Skin of body (tissue), 2 donors: ENCODE results near the gene GABBR1. TPM values are rescaled to one million over a fixed set of nuclear protein-coding genes. Genes with fewer than 3 reads are reported as not detected.

Experiments used
- DNase-seq: peaks from one replicate; lab custom pipeline; 2025; lab: John Stamatoyannopoulos, UW
- total RNA-seq: library from RNA; depleted of rRNA; stranded (reverse); fragments of >200 nt; gene quantifications from one replicate; pipeline ENCODE4 v1.2.3, GENCODE V29; 2014

GABBR1 gene
- total RNA-seq, 1 donor from 2014 or later = 28.8 TPM

DNA sequence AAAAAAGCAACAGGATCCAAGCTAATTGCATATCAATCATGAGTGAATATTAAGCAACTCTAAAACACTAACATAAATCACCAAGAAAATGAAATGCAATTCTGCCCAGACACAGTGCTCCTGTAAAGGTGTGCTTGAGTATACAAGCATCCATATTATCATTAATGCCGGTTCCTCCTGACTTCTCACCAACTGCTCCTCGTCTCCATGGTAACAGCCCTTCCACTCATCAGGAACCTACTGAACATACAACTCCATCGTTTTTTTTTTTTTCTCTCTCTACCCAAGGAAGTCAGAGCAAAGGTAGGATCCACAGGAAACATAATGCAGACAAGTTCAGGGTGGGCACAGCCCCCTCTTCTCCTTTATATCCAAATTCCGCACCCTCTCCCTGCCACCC is 12.4 kb downstream of the GABBR1 start:
- DNase-seq = no peak

DNA sequence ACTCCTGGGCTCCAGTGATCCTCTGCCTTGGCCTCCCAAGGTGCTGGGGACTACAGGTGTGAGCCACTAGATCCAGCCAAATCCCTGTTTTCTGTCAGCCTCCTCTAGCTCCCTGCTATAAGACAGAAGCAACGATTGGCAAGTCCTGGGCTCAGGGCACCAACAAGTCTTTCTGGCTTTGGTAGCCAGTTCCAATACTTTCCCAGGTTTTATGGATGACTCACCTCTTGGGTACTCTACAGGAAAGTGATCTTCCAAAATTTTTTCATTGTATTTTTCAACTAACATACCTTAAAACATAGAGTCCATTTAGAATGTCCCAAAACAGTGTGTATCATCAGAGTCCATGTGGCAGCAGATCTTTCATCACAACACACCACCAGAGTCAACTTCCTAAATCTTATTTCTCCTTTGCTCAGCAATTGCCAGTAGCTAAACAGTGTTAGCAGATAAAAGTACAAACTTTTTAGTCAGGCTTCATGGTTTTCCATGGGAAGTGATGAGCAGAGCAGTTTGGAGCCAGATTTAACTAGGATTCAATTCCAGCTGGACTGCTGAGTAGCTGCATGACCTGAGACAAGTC is 13.3 kb downstream of the GABBR1 start:
- DNase-seq = no peak

DNA sequence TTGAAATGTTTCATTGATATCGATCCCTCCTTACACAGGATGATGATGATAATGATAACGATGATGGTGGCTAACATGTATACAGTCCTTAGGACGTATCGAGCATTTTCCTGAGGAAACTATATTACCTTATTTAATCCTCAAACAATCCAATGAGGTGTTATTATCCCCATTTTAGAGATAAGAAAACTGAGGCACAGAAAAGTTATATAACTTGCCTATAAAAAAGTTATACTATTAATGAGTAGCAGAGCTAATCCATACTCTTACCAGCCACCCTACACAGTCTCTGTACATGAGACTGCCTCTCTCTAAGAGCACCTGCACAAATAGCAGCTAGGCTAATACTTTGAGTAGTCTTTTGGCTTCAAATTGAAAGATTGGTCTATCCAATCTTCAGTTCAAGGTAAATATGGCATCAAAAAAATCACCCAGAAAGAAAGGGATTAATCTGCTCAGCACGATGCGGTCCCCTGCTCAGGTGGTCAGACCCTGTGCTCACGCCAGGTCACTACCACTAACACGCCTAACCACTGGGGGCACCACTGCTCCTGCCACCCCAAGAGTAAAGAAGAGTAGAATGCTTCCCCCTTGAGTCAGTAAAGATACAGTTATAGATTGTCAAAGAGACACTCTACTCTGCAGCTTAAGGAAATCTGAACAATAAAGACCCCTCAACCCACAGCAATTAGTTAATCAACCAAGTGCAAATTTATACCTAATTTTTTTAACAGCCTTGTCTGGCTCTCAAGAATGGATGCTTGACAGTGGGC is 15.0 kb downstream of the GABBR1 start:
- DNase-seq = no peak

DNA sequence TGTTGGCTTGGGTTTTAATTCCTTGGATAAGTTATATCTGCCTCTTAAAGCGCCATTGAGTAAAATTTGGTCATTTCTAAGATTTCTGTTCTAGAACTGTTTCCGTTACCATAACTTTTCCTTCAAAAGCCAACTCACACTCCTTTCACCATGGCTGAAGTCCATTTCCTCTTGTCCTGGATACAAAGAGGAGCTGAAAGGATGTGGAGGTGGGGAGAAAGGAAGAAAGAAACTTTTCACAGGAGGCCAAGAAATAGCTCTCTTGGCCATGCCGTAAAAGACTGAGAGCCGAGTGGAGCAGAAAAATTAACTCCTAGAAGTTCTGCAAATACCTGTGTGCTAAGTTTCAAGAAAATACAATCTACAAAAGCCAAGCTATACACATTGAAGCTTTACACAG is 21.6 kb downstream of the GABBR1 start:
- DNase-seq = no peak

DNA sequence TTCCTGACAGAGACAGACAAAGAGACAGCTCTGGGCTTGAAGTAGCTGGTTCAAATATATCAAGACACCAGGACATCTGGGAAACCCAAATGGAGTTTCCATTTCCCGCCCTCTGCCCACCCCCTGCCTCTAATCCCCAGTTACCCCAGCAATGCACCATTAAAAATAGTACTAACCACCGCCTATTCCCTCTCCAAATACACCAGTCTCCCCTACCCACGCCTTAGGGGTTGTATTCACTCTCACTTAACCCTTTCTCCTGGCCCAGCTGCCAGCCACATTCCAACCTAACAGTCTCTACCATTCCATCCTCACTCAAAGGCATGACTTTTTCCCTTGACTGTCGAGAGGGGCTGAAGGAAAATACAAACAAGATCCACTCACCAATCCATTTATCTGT is 22.4 kb downstream of the GABBR1 start:
- DNase-seq = no peak

DNA sequence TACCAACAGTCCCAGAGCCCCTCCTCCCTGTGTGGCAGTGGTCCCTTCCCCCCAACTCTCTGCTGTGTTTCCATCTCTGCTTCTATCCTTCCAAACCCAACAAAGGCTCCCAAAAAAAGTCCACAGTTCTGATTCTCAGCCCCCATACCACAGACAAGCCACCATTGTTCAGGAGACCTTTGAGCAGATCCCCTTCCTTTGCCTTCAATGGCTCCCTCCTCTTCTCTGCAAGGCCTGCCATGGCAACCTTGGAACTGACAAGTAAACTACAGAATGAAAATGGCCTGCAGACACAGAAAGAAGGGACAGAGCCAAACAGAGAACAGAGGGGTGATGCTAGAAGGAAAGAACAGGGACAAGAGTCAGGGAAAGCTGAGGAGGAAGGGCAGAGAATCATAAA is 24.9 kb downstream of the GABBR1 start:
- no peak for DNase-seq

DNA sequence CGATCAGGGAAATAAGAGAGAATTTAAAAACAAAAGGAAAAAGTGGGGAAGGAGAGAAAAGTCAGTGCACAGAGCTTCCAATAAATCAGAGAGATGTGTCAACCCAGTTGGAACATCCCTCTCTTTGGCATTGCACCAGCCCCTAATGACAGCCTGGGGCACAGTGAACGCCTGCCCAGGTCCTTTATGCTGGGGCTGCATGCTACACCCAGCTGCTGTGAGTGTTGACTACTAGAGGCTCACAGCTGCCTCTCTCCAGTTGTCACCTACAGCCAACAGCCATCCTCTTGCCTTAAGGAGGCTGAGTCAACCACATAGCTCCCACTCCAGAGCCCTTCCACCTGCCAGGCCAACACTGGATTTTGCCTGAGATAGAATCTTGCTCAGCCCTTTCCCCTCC is 29.1 kb downstream of the GABBR1 start:
- no peak for DNase-seq

DNA sequence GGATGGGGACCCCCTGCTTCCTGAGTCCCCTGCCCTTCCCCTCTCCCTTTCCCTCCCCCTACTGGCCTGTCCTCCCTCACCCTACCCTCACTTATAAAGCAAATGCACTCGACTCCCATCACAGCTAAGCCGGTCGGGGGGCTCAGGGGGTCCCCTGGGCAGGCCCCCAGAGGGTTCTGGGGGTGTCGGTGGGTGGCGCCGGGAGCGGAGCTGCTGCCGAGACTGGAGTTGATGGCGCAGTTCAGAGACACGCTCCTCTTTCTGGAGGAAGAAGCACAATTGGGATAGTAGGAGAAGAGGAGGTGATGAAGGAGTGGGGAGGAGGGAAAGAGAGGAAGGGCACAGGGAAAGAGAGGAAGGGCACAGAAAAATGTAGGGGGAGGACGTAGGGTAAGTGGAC is 29.5 kb downstream of the GABBR1 start:
- DNase-seq = no peak

DNA sequence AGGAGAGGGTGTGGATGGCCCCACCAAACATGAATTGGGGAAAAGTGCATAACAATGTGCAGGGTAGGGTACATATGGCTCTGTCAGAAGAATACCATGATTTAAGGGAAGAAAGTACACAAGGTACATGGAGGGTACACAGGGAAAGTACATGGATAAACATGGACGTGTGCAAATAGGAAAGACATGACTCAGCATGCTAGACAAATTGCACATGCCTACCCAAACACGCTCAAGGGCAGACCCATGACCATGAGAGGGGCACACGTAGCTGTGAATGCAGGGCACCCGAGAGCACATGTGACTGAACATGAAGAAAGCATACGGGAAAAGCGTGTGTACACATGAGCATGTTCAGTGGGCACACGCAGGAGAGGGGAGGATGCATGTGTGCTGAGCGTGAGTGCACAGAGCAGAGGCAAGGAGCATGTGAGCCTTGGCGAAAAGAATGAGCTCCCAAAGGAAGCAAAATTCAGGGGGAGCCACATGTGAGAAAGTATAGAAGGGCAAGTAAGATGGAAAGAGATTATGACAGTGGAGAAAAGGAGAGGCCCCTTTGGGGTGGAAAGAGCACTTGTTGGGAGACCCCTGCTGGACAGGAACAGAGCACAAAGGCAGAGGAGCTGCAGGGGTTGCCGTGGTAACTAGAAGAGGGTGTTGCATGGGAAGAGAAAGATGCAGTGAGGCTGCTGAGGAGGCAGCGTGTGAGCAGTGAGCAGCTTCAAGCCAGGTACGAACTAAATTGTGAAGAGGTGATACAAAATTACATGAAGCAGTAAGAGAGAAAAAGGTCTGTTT is 30.2 kb downstream of the GABBR1 start:
- DNase-seq = no peak

DNA sequence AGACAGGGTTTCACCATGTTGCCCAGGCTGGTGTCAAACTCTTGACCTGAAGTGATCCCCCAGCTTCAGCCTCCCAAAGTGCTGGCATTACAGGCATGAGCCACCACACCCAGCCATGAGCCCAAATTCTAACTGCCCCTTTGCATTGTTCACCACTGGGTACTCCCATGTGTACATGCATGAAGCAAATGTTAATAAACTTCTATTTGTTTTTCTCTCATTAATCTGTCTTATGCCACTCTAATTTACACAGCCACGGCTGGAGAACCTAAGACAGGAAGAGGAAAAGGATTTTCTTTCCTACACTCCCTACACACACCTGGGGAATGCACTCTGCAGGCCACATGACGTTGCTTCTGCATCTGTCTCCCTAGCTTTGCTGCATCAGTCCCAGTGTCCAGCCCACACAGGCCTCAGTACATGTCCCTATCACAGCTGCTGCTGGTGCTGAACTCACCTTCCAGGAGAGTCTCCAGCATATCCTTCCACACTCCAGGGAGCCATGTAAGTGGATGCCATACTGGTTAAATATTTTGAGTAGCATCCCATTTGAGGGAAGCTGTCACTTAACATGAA is 34.7 kb downstream of the GABBR1 start:
- no peak for DNase-seq

DNA sequence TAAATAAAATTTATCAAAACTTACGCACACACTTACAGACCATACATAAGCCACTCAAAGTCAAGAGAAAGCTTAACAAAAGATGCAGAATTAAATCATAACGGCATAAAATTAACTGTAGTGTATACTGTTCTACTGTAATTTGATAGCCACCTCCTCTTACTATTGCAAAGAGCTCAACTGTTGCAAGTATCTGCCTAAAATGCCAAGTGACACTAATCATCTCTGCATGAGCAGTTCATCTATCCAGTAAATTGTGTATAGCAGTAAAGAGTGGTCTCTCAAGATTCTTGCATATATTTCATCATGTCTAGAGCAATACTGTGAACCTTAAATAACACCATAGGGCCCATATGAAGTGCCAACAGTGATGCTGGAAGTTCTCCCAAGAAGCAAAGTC is 35.8 kb downstream of the GABBR1 start:
- DNase-seq = no peak

DNA sequence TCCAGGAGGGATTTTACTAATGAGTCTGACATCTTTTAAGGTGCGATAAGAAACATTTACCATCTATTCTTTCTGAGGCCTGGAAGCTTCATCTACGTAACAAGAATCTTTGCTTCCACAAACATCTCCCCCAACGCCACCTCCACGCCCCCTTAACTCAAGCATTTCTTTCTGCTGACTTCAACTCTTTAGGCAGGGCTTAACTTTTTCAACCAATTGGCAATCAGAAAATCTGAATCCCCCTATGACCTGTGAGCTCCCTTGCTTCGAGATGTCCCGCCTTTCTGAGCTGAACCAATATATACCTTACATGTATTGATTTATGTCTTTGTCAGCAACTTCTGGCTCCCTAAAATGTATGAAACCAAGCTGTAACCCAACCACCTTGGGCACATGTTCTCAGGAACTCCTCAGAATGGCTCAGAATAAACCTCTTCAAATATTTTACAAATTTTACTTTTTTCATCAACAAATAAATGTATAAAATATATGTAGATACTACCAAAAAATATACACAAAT is 36.5 kb downstream of the GABBR1 start:
- no peak for DNase-seq

DNA sequence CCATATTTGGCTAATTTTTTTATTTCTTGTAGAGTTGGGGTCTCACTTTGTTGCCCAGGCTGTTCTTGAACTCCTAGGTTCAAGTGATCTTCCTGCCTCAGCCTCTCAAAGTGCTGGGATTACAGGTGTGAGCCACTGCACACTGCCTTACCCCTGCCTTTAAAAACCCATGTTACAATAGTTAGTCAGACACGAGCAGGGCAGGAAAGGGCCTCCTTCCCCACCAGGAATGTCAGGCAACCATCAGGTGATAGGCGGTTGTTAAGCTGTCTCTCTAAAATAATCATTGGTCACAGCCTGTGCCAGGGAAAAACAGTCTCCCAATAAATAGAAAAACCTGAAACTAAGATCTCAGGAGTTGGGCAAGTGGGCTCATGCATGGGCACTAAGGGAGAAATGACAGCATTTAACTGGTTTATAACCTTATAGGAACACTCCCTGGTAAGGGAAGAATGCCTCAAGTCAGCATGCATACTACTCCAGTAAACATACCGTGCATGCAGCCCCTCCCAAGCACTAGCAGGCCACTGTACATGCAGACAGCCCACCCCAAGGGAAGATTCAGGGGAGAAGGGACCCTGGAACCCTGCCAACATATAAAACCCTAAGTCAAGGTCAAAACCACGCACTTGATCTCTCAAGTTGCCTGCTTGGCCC is 39.7 kb downstream of the GABBR1 start:
- DNase-seq = no peak

DNA sequence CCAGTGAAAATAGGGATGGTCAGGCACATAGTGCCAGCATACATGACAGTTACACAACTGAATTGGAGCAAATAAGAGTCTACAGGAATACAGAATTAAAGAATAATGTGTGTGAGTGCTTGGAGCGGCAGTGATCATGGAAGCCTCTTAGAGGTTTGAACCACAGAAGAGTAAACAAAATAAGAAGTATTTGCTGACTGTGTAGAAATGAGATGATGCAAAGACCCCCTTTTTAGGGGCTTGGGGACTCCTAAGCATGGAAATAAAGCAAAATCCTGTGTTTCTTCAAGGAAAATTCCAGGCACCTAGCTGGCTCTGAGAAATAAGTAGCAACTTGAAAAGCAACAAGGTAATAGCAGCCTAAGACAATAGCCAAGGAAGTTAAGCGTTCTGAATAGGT is 41.3 kb downstream of the GABBR1 start:
- DNase-seq = no peak

DNA sequence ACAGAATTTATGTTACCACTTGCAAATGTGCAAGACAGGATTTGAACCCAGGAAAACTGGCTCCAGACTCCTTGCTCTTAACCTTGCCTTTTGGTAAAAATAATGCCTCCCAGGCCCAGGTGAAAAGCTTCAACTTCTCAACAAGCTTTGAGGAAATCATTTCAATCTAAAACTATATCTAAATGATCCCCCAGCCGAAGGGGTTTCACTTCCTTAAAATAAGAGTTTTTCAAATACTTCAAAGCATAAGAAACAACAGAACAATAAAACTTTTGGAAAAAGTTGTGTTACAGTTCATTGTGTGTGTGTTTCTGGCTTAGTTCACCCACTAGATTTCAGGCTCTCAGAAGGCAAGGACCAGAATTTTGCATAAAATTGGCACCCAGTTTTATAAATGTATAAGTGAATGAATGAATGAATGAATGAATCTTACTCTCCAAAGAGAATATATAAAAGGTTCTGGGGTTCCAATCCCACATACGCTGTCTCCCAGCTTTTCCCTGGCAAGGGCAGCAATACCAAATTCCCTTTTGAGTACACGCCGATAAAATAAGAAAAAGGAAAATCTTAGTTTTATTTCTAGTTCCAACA is 42.7 kb downstream of the GABBR1 start:
- DNase-seq = no peak

DNA sequence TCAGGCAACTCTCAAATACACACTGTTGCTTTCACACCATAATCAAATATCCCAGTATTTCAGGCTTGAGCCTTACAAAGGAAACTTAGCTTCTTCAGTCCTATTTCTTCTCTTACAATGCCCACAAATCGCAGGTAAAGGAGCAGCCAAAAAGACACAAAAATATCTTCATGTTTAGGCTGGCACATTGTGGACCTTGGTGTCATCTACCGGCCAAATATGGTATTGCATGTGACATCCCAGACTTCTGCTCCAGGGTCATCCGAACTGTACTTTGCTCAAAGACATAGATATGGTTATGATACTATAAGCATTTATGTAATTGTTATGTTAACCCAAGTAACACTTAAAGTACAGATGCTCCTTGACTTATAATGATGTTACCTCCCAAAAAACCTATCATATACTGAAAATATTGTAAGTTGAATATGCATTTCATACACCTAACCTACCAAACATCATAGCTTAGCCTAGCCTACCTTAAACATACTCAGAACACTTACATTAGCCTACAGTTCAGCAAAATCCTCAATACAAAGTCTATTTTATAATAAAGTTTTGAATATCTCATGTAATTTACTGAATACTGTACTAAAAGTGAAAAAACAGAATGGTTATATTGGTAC is 43.4 kb downstream of the GABBR1 start:
- DNase-seq = peak; percentile 62

DNA sequence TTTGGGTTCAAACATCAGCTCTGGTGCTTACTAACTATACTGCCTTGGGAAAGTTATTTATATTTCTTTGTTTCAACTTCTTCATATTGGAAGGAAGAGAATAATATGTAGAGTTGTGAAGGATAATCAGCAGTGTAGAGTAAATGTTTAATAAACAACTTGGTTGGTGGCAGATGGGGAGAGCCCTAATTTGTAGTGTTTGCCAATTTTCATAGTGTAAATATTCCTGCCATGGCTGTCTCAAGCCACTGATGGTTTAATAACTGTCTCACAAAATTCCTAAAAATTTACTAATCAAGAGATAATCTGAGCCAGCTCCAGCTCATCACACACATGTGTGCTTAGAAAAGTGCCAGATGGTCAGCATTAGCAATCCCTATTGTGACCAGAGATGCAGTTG is 48.2 kb downstream of the GABBR1 start, which contains the start of gene OR2H2:
Gene OR2H2, plus strand, starts transcription at position 301 of the 400 bp plus-strand sequence. CDS start 2,824 bp downstream, outside the sequence.
- DNase-seq = no peak

DNA sequence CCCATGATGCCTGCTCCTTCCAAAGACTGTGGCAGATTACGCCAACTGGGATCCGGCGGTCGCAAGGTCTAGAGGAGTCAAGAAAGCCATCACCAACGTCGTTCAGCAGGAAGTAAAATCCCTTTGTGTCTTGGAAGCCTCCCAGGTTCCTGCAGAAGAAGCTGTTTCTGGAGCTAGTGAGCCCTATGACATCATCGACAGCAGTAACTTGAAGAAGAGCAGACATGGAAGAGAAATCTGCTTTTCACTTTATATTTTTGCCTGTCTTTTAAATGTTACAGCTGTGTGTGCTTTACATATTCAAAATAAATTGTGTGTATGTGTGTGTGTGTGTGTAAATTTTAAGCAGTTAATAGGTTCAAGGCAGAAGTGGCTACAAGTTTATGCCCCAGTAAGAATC is 55.4 kb downstream of the GABBR1 start:
- DNase-seq = no peak

DNA sequence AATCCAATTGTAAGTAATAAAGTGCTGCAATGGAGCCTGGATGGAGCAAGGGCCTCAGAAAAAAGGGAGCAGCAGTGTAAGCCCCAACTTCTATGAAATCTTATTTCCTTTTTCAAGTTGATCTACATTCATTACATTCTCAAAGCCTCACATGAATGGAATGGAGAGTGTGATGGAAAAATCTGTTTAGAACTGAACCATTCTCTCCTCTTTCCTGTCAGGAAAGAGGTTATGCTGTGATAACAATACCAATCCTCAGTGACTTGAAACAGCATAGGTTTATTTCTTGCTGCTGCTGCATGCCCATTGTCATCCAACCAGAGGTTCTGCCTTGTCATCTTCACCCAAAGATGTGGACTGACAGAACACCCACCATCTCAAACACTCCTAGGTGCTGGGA is 56.9 kb downstream of the GABBR1 start:
- no peak for DNase-seq

DNA sequence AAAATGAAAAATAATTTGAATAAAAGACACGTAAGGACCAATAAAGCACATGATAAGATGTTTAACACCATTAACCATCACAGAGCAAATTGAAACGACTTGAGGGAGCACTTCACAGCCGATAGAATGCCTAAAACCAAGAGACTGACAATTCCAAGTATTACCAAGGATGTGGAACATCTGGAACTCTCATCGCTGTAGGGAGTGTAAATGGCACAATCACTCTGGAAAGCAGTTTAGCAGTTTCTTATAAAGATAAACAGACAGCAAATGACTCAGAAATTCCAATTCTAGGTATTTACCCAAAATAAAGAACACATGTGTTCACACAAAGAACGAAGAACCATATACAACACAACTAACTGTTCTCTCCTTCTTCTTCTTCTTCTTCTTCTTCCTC is 65.0 kb downstream of the GABBR1 start:
- peak; percentile 5 for DNase-seq
